Body of pancreas (tissue), 4 donors: Measurements from ENCODE around the gene ACSF3. TPM values are rescaled to one million over a fixed set of nuclear protein-coding genes. Genes with fewer than 3 reads are reported as not detected.

Experiments used
- ATAC-seq: fragments of 150-250 bp; one replicate; pipeline ENCODE4 v1.9.1; 2016
- DNase-seq, 4 donors: peaks; one replicate each; pipeline ENCODE4 v3.0.0-alpha.2; 2019
- H3K27ac ChIP-seq, 4 donors: fragments of 200-600 bp; sonication (generic); 1 replicate in 3 of 4; 2 replicates in 1 of 4; pipeline versions ENCODE4 v1.5.1 to v1.6.1; 2016 to 2019; ENCODE audit warnings: mild to moderate bottlenecking in 1 of 4, mixed read lengths in 1 of 4, moderate library complexity in 1 of 4
- H3K27me3 ChIP-seq, 2 donors: fragments of 200-600 bp; sonication (generic); one replicate each; pipeline ENCODE4 v1.6.0; 2016; ENCODE audit warnings: mild to moderate bottlenecking in 1 of 2
- H3K36me3 ChIP-seq, 2 donors: fragments of 200-600 bp; sonication (generic); replicated peaks in 1 of 2; 2 replicates each; pipeline ENCODE4 v1.5.1; 2016; ENCODE audit warnings: low read depth in 2 of 2; ENCODE audit not compliant: insufficient read depth in 1 of 2
- H3K4me1 ChIP-seq: fragments of 200-600 bp; sonication (generic); one replicate; pipeline ENCODE4 v1.6.0; 2016
- H3K4me3 ChIP-seq, 2 donors: fragments of 200-600 bp; sonication (generic); 1 replicate in 1 of 2; 2 replicates in 1 of 2; pipeline ENCODE4 v1.5.1; 2016 to 2019
- H3K9me3 ChIP-seq, 3 donors: fragments of 200-600 bp; sonication (generic); 1 replicate in 2 of 3; 2 replicates in 1 of 3; pipeline ENCODE4 v1.5.1; 2016
- CTCF ChIP-seq, 7 experiments: fragments of 450-650 bp in 4 of 7; fragments of 200-600 bp in 3 of 7; sonication (generic) in 3 of 7; IDR thresholded peaks; one replicate each; pipeline ENCODE4 v1.5.1; 2016 to 2019; ENCODE audit warnings: antibody characterized with exemption in 7 of 7
- POLR2A ChIP-seq, 3 donors: fragments of 450-650 bp; IDR thresholded peaks; one replicate each; pipeline ENCODE4 v1.6.1; 2016; ENCODE audit warnings: antibody characterized with exemption in 3 of 3, mild to moderate bottlenecking in 2 of 3
- WGBS, 2 donors: methylation state at CpG; one replicate each; pipeline ENCODE4 v1.1.5; 2017; 5-methylcytosine and 5-hydroxymethylcytosine counted together
- intact Hi-C: fragments of 100-400 bp; cut with DNase I; formaldehyde crosslinking; loops from one replicate; pipeline ENCODE4 v1.15.1; 2023
- total RNA-seq, 2 donors: library from RNA; depleted of rRNA; stranded (reverse); fragments of >200 nt; gene quantifications; one replicate each; pipeline ENCODE4 v1.1.0, GENCODE V29; 2016

Gene ACSF3
- total RNA-seq, 2 donors from 2014 or later: 22.1 to 48.8 TPM

DNA sequence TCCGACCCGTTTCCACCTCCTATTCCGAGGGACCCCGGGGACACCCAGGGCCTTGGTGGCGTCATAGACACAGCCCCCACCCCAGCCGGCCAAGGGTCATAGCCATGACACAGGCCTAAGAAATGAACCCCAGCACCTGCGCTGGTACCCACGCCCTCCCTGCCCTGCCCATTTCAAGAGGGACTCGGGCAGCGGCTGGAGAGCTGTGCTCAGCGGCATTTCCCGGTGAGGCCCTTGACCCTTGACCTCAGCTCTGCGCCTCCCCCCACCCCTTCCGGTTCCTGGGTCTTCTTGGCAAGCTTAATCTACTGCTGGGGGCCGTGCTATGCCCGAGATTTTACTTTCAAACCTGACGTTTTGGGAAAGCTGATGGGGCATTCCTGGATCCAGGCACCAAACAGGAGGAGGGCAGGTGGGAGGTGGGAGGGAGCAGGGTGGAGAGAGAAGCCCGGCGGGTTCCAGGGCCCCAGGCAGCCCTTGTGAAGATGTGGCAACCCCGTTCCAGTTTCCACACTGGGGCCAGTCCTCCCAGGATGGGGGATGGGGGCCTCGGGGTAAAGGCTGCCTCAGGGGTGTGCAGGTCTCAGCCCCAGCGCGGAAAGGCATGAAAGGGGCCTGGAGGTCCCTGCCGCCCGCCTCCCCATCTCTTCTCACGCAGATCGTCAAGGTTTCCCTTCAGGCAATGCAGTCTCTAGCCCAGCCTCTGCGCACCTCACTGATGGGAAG, 106.6 kb downstream of the ACSF3 start, which contains the start of gene SLC22A31:
SLC22A31 (minus strand) TSS at position 414 of the 726 bp plus-strand sequence; CDS start at position 378, 36 bp downstream.
- Histone ChIP-seq H3K27ac (no peak within 1 kb of the TSS), H3K9me3 (no peaks in the 10 kb centered on the region), H3K27me3 (peaks cover 0 to 12% of the 10 kb centered on the region in 2 donors), H3K4me3 (no peak within 1 kb of the TSS), H3K4me1 (peaks cover 21% of the 10 kb centered on the region), H3K36me3 (no peaks in the 10 kb centered on the region)
- intact Hi-C loops: no loop called here
- ATAC-seq (no peak), DNase-seq (peak in 1 of 4 donors; percentile 66)
- WGBS, 2 donors: 18 to 28% methylated on average over 17 to 28 of the region's 28 CpGs
- TF ChIP-seq POLR2A (IDR thresholded peaks at IDR 0.05) (no peak), CTCF (IDR thresholded peaks at IDR 0.05) (no peak)

GRCh38 chr16:89200850-89201411, 107.3 kb downstream of the ACSF3 start:
- DNase-seq (no peak), ATAC-seq (peak; percentile 4)
- no peak for TF ChIP-seq POLR2A (IDR thresholded peaks at IDR 0.05)
- no peak for TF ChIP-seq CTCF (IDR thresholded peaks at IDR 0.05)
- intact Hi-C loops: no loop called here
- Histone ChIP-seq H3K4me3 (no peak overlapping the region), H3K36me3 (no peaks in the 10 kb centered on the region), H3K27ac (no peak overlapping the region), H3K4me1 (peaks cover 21% of the 10 kb centered on the region), H3K27me3 (peaks cover 0 to 12% of the 10 kb centered on the region in 2 donors), H3K9me3 (no peaks in the 10 kb centered on the region)
- WGBS, 2 donors: 6% methylated on average over 33 of the region's 58 CpGs; no CpG with 5 or more reads in 1 of the 2 donors

DNA sequence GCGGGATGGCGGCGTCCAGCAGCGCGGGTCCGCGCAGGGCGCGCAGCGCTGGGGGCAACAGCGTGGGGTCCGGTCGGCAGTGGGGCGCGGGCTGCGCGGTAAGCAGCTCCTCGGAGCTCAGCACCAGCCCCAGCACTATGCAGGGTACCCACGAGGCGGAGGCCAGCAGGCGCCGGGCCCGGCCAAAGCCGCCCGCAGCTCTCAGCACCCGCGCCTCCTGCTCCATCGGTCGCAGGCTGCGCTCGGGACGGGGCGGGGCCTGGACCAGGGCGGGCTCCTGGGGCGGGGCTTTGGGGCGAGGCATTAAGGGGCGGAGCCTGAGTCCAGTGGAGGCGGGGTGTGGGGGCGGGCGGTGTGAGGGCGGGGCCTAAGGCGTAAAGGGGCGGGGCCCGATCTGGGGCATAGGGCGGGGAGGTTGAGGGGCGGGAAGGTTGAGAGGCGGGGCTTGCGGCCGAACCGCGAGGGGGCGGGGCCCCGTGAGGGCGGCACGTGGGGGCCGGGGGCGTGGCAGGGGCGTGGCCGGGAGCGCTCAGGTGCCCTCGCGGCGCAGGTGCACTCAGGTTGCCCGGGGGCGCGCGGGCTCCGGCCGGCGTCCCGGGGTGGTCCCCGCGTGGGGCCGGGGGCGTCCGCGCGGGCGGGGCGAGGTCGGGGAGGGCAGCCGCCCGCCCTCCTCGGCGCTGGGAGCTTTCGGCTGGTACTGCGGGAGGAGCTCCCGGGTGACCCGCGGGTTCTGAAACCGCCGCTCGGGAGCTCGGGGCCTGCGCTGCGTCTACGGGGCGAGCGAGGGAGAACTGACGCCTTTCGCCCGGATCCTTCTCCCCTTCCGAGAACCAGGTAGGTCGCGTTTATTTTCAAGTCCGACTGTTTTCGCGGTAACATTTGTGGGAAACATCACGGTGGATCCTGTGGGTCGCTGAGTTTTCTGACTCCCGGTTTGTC, 108.1 kb downstream of the ACSF3 start:
- Histone ChIP-seq H3K4me3 (no peak overlapping the region), H3K27me3 (peaks cover 0 to 12% of the 10 kb centered on the region in 2 donors), H3K27ac (no peak overlapping the region), H3K9me3 (no peaks in the 10 kb centered on the region), H3K36me3 (no peaks in the 10 kb centered on the region), H3K4me1 (peaks cover 21% of the 10 kb centered on the region)
- 3% methylated on average over 64 of the region's 111 CpGs; no CpG with 5 or more reads in 1 of the 2 donors for WGBS, 2 donors
- ATAC-seq: peak; percentile 90
- TF ChIP-seq POLR2A (IDR thresholded peaks at IDR 0.05) (peak in 1 of 3 donors; percentile 51), CTCF (IDR thresholded peaks at IDR 0.05) (no peak)
- peak; percentile 84 to 94 (median 92) for DNase-seq
- intact Hi-C loops: no loop called here

DNA sequence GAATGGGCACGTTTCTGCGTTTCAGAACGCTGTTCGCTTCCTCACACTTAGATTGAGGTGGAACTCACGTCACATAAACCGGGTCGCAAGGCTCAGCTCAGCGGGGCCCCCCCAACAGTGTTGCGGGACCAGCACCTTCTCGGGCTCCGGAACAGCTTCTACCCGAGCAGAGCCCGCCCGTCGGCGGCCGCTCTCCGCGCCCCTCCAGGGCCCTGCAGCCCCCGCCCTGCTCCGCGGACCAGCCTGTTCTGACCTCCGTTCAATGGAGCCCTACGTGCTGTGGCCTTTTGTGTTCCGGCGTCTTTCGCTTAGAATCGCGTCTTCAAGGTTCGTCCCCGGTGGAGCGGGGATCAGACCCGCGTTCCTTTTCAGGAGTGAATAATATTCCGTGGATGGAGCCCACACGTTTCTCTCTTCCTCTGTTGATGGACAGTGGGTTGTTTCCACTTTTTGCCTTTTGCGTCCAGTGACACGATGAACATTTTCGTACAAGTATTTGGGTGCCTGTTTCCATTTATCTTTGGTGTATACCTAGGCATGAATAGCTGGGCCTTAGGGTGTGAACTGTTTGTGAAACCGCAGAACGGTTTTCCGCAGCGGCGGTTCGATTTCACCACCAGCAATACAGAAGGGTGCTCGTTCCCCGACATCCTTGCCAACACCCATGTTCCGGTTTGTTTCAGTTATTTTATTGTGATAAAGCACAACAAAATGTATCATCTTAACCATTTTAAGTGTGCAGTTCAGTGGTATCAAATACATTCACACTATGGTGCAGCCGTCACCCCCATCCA, 109.0 kb downstream of the ACSF3 start:
- Histone ChIP-seq H3K27ac (no peak overlapping the region), H3K36me3 (no peaks in the 10 kb centered on the region), H3K9me3 (no peaks in the 10 kb centered on the region), H3K4me1 (peaks cover 21% of the 10 kb centered on the region), H3K27me3 (peaks cover 0 to 12% of the 10 kb centered on the region in 2 donors), H3K4me3 (no peak overlapping the region)
- ATAC-seq (no peak), DNase-seq (no peak)
- intact Hi-C loops: no loop called here
- TF ChIP-seq CTCF (IDR thresholded peaks at IDR 0.05): no peak
- no peak for TF ChIP-seq POLR2A (IDR thresholded peaks at IDR 0.05)
- WGBS, 2 donors: 36 to 74% methylated on average over 25 to 49 of the region's 49 CpGs
